GM20431 (cell line): Measurements from ENCODE around the gene NIPAL1.
"Not testable (repeated sequence)": the region's sequence is repeated elsewhere in the genome, so short reads cannot be mapped to it uniquely, and the experiment has no call there.

Source experiments
- in situ Hi-C: fragments of 300-500 bp; cut with MseI, MboI; formaldehyde crosslinking; loops from one replicate; pipeline ENCODE4 v1.15.0; 2020; ENCODE audit warnings: low sequenced_read_pairs; ENCODE audit not compliant: unreplicated experiment

The NIPAL1 gene

DNA sequence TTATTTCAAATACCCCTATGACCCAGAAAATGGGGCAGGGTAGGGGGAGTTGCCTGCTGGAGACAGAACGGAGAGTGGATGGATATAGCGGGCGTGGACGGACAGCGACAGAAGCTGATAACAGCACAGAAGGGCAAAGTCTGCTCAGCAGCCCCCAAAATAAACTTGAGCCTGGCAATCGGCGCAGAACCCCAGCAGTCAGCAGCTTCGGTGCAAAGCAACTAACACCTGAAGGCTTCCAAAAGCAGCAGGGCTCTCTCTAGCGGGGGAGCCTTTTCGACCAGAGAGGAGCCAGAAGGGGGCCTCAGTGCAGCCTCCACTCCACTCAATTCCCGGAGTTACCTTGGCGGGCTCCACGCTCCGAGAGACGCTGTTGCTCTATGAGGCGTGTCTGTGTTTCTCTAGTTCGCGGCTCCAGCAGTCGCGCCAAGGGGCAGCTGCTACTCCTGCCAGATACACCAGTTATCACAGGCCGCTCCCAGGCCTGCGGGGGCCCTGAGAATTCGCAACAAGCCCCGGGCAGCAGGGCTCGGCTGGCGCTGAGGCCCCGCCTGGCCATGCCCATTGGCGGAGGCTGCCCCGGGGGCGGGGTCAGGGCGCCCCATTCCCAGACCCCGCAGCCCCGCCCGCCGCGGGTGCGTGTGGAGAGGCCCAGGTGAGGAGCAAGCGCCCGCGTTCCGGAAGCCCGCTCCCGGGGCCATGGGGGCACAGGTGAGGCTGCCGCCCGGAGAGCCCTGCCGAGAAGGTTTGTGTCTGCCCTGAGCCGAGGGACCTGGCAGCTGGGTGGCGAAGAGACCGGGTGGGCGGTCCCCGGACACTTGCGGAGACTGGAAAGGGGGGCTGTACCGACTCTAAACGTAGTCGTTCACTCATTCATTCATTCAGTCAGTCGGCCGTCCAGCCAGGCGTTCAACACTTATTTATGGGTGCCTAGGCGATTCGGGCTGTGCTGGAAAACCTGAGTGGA, at the start of gene NIPAL1, which contains the start of gene CNGA1:
Gene NIPAL1, plus strand, starts transcription at position 632 of the 967 bp plus-strand sequence. Its CDS starts 68 bp downstream, at position 700.
Gene CNGA1, minus strand, starts transcription at position 541 of the 967 bp plus-strand sequence. CDS start 63,992 bp downstream, outside the sequence.
- in situ Hi-C loops = no loop called here

GRCh38 chr4:47968847-47969246, 47.7 kb upstream of the NIPAL1 start:
- in situ Hi-C loops = no loop called here

GRCh38 chr4:47972181-47972580, 44.4 kb upstream of the NIPAL1 start:
- in situ Hi-C loops = no loop called here

DNA sequence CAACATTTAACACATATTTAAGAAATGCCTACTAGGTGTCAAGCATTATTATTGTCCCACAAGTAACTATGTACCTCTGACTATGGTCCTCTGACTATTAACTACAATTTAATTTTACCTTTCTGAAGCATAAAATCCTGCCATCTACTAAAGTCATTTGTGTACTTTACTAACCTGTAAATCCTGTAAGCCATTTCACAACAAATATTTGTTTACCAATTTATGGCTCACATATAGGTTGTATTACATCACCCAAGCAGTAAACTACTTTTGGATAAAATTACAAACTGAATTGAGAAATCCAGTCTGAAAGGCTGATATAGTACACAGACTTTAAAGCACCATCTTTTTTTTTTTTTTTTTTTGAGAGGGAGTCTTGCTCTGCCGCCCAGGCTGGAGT, 43.9 kb upstream of the NIPAL1 start:
- in situ Hi-C loops = no loop called here

GRCh38 chr4:47974566-47974965, 42.0 kb upstream of the NIPAL1 start:
- in situ Hi-C loops = no loop called here

GRCh38 chr4:47990145-47990544, 26.4 kb upstream of the NIPAL1 start:
- in situ Hi-C loops = no loop called here

- in situ Hi-C loops = not testable (repeated sequence)
These were observed 24.1 kb upstream of the NIPAL1 start for GRCh38 chr4:47992475-47992874.

DNA sequence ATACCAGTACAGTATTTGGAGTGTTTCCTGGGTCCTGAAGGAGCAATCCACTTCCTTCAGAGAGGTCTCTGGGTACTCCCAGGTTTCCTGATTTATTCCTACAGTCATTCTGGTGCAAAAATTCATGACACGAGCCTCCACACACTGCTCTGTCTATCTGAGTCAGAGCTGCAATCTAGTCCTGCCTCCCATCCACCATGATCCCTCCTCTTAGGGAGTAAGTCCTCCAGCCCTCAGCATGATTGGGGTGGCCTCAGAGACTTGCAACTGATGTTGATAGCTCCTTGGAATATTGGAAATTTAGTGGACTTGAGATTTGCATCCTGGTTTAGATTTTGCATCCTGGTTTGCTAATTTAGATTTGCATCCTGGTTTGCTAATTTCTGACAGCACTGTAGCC, 20.6 kb upstream of the NIPAL1 start:
- in situ Hi-C loops = no loop called here

DNA sequence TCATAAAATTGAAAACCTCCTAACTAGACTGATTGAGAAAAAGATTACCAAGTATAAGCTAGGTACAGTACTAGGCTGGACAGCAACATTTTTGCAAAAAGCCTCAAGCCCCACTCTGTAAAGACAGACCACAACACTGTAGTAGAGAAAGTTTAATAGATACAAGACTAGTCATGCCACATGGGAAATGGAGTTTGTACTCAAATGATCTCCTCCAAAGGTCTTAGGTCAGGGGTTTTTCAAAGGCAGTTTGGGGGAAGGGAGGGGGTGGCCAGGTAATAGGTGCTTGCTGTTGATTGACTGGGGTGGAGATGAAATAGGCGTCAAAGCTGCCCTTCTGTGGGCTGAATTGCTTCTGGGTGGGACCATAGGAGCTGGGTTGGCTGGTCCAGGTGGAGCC, 14.3 kb upstream of the NIPAL1 start:
- in situ Hi-C loops = no loop called here

- in situ Hi-C loops = not testable (repeated sequence)
These were observed 13.0 kb upstream of the NIPAL1 start for GRCh38 chr4:48003568-48003967.

GRCh38 chr4:48005781-48006180, 10.8 kb upstream of the NIPAL1 start:
- in situ Hi-C loops = no loop called here

- in situ Hi-C loops = no loop called here
These were observed 8.5 kb upstream of the NIPAL1 start for GRCh38 chr4:48008021-48008596.

DNA sequence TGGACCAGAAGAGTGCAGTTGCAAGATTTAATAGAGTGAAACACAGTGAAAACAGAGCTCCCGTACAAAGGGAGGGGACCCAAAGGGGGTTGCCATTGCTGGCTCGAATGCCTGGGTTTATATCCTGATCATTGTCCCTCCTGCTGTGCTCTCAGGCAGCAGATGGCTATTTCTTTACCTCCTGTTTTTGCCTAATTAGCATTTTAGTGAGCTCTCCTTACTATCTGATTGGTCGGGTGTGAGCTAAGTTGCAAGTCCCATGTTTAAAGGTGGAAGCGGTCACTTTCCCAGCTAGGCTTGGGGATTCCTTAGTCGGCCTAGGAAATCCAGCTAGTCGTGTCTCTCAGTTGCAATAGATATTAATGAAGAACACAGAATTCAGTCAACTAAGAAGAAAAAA, 5.7 kb upstream of the NIPAL1 start:
- in situ Hi-C loops = not testable (repeated sequence)

DNA sequence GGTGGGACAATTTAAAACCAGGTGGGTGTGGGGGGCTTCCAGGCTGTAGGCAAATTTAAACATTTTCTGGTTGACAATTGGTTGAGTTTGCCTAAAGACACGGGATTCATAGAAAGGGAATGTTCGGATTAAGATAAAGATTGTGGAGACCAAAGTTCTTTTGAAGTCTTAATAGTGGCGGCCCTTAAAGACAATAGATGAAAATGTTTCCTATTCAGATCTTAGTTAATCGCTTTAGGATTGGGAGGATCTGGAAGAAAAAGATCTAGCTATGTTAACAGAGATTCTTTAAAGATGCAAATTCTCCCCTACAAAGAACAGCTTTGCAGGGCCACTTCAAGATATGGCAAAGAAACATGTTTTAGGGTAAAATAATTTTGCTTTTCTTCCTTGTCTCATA, 4.8 kb upstream of the NIPAL1 start:
- in situ Hi-C loops = no loop called here

DNA sequence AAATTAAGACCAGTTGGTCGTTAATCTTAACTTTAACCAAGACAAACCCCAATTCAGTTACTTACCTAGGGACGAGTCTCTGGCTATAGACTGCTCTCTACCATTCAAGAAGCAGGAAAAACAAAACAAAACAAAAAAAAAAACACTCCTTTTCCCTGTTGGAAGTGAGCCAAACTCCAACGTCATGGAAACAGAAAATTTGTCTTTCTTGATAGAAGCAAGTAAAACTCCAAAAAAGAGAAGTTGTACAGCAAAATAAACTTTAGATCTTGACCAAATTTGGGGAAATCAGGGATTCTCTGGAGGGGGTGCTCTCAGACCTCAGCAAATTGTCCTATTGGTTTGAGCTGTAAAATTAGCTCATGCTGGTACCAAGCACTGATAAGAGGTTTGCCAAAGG, 3.7 kb upstream of the NIPAL1 start:
- in situ Hi-C loops = no loop called here

DNA sequence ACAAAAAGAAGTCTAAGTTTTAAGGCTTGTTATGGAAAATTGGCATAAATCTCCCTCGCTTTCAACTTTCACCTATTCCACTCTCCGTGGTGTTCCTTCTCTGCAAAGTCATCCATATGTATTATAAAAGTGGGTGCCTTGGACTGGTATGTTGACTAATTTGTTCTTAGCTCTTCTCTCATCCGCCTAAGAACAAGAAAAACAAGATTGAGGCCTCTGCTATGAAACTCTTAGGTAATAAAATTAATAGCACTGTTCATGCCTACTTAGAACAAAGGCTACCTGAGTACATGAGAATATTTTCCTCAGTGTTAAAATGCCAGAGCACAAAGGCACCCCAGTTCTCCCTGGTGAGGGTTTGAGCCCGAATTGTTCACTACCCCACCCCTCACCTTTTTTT, 1.4 kb upstream of the NIPAL1 start:
- in situ Hi-C loops = no loop called here

DNA sequence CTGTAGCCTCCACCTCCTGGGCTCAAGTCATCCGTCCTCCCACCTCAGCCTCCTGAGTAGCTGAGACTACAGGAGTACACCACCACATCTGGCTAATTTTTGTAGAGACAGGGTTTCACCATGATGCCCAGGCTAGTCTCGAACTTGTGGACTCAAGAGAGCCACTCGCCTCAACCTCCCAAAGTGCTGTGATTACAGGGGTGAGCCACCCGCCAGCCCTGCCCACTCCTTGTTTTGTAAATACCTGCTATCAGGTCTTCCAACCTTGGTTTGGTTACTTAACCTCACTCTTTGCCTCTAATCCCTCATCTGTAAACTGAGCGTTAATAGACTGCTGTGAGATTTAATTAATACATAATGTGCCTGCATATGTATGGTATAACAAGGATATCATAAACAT, 894 bp upstream of the NIPAL1 start:
- in situ Hi-C loops = no loop called here

- in situ Hi-C loops = no loop called here
These were observed 568 bp downstream of the NIPAL1 start for GRCh38 chr4:48017108-48017571.

DNA sequence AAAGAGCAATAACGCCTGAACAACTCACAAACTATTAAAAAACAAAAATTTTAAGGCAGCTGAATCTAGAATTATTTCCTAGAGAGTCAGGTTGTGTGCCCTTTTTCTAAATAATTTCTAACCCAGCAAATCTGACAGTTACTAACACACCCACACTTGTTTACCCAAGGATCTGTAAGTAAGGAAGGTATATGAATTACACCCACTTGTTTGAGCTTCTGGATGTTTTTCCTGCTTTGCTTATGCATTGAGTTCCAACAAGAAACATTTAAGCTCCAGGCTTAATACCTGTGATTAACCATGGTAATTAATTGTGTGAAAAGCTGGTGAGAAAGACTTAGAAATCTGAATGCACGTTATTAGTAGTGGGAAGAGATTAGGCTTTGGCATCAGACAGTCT, 1.5 kb downstream of the NIPAL1 start:
- in situ Hi-C loops = no loop called here

DNA sequence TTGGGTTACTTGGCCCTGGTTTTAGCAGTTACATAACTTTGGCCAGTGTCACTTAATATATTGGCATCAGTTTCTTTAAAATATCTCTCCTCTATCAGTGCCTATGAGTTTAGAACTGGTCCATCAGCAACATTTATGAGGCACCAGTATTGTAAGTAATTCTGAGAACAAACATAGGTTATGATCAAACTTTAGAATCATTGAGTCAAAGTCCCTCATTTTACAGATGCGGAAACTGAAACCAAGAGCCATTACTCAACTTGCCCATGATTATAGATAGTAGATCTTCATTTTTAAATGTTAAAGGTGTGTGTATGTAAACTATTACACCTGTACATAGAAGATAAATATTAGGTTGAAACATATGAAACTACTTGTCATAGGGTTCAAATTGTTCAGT, 4.5 kb downstream of the NIPAL1 start:
- in situ Hi-C loops = no loop called here

DNA sequence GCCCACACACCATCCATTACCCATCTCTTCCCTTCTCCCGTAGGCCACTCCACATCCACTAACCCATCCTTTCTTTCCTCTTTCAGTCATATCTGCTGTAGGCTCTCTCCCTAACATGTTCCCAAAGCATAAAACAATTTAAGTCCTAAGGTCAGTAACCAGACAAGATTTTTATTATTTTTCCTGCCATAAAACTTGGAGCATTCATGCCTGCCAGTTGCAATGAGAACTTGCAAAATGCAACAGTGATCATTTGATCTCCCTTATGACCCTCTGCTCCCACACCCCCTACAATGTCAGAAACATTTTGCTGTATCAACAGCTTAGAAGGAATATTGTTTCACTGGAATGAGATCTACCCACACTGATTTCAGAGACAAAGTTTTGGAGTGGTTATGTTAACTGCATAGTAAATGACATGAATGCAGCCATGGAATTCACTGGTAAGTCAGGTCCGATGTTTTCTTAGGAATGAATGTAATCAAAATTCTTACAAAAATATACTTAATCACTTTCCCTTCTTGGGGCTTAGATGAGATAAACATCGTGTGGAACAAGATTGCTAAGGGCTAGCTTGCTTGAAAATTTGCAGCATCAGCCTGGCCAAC, 5.7 kb downstream of the NIPAL1 start:
- in situ Hi-C loops = no loop called here
